Smooth muscle cell (in vitro differentiated cells): ENCODE data around the gene SLC7A1. TPM values are rescaled to one million over a fixed set of nuclear protein-coding genes. Genes with fewer than 3 reads are reported as not detected.

Experiments
- DNase-seq: peaks from one replicate; lab custom pipeline; 2025; ENCODE audit not compliant: unreplicated experiment; lab: John Stamatoyannopoulos, UW
- H2AFZ ChIP-seq: fragments of 200-600 bp; sonication (generic); 2 replicates; pipeline ENCODE4 v1.6.0; 2016; ENCODE audit warnings: antibody characterized with exemption, low read depth, mild to moderate bottlenecking
- H3F3A ChIP-seq: fragments of 200-600 bp; sonication (generic); 2 replicates; pipeline ENCODE4 v1.6.0; 2017; ENCODE audit warnings: antibody characterized with exemption, low read depth
- H3K27ac ChIP-seq: fragments of 200-600 bp; sonication (generic); 2 replicates; pipeline ENCODE4 v1.5.1; 2016; ENCODE audit warnings: low read depth, mild to moderate bottlenecking
- H3K27me3 ChIP-seq: fragments of 200-600 bp; sonication (generic); 2 replicates; pipeline ENCODE4 v1.6.1; 2016; ENCODE audit warnings: low read depth, mild to moderate bottlenecking
- H3K36me3 ChIP-seq: fragments of 200-600 bp; sonication (generic); 2 replicates; pipeline ENCODE4 v1.5.1; 2016; ENCODE audit warnings: low read depth
- H3K4me1 ChIP-seq: fragments of 200-600 bp; sonication (generic); 2 replicates; pipeline ENCODE4 v1.5.1; 2016; ENCODE audit warnings: low read depth
- H3K4me2 ChIP-seq: fragments of 200-600 bp; sonication (generic); 2 replicates; pipeline ENCODE4 v1.6.0; 2016; ENCODE audit warnings: mild to moderate bottlenecking
- H3K4me3 ChIP-seq: fragments of 200-600 bp; sonication (generic); 2 replicates; pipeline ENCODE4 v1.5.1; 2016; ENCODE audit warnings: mild to moderate bottlenecking
- H3K79me2 ChIP-seq: fragments of 200-600 bp; sonication (generic); 2 replicates; pipeline ENCODE4 v1.6.0; 2016; ENCODE audit warnings: low read depth, mild to moderate bottlenecking
- H3K9ac ChIP-seq: fragments of 200-600 bp; sonication (generic); 2 replicates; pipeline ENCODE4 v1.6.0; 2016; ENCODE audit warnings: low read depth
- H3K9me3 ChIP-seq: fragments of 200-600 bp; sonication (generic); replicated peaks from 2 replicates; pipeline ENCODE4 v1.5.1; 2016; ENCODE audit warnings: low read depth
- H4K20me1 ChIP-seq: fragments of 200-600 bp; sonication (generic); 2 replicates; pipeline ENCODE4 v1.6.0; 2016; ENCODE audit warnings: low read depth
- CTCF ChIP-seq: fragments of 200-600 bp; sonication (generic); IDR thresholded peaks from 2 replicates; pipeline ENCODE4 v1.5.1; 2017; ENCODE audit warnings: borderline replicate concordance, mild to moderate bottlenecking, antibody characterized with exemption; ENCODE audit not compliant: insufficient read depth, poor library complexity, severe bottlenecking
- WGBS: methylation state at CpG from one replicate; pipeline ENCODE4 v1.1.7; 2016; ENCODE audit warnings: low lambda C conversion rate; 5-methylcytosine and 5-hydroxymethylcytosine counted together
- polyA plus RNA-seq: library from polyadenylated mRNA; unstranded; fragments of >200 nt; fragmentation: Nextera tagmentation; extraction: Ambion mirVana; gene quantifications from 2 replicates; pipeline ENCODE4 v1.2.1, GENCODE V29; 2016
- total RNA-seq: library from RNA; depleted of rRNA; stranded (reverse); fragments of >200 nt; gene quantifications from 2 replicates; pipeline ENCODE4 v1.2.3, GENCODE V29; 2014

SLC7A1 gene
- total and polyA plus RNA-seq, 2 experiments from 2014 or later = 7.9 to 36.6 TPM

- no peaks in the 10 kb centered on the region for H3K9me3 ChIP-seq
- peaks cover 8% of the 10 kb centered on the region for H3K4me1 ChIP-seq
- no peaks in the 10 kb centered on the region for H4K20me1 ChIP-seq
- H3K79me2 ChIP-seq = no peaks in the 10 kb centered on the region
- WGBS = 90% methylated on average over 5 of the region's 5 CpGs
- no peaks in the 10 kb centered on the region for H3F3A ChIP-seq
- H3K9ac ChIP-seq = no peak overlapping the region
- H3K4me3 ChIP-seq = no peak overlapping the region
- H3K27ac ChIP-seq = no peak overlapping the region
- H3K4me2 ChIP-seq = no peak overlapping the region
- H3K36me3 ChIP-seq = no peaks in the 10 kb centered on the region
- no peak for DNase-seq
- no peak overlapping the region for H2AFZ ChIP-seq
- peaks cover 11% of the 10 kb centered on the region for H3K27me3 ChIP-seq
- TF ChIP-seq CTCF = no peak
These were observed 113.9 kb downstream of the SLC7A1 start for GRCh38 chr13:29481603-29482002.

- Histone ChIP-seq H2AFZ (no peak overlapping the region), H3K9ac (no peak overlapping the region), H3K36me3 (no peaks in the 10 kb centered on the region), H3K4me2 (no peak overlapping the region), H3K4me1 (peaks cover 8% of the 10 kb centered on the region), H3K27ac (no peak overlapping the region), H4K20me1 (no peaks in the 10 kb centered on the region), H3F3A (no peaks in the 10 kb centered on the region), H3K27me3 (peaks cover 11% of the 10 kb centered on the region), H3K9me3 (no peaks in the 10 kb centered on the region), H3K4me3 (no peak overlapping the region), H3K79me2 (no peaks in the 10 kb centered on the region)
- WGBS = 92% methylated on average over 11 of the region's 11 CpGs
- no peak for DNase-seq
- TF ChIP-seq CTCF = no peak
These were observed 114.5 kb downstream of the SLC7A1 start for GRCh38 chr13:29480893-29481525.

- WGBS = 90% methylated on average over 25 of the region's 25 CpGs
These were observed 115.6 kb downstream of the SLC7A1 start for GRCh38 chr13:29479716-29480492.

More at GRCh38 chr13:29479716-29480492, 115.6 kb downstream of the SLC7A1 start:
- Histone ChIP-seq H3K9me3 (no peaks in the 10 kb centered on the region), H3K4me2 (no peak overlapping the region), H3K27ac (no peak overlapping the region), H2AFZ (no peak overlapping the region), H4K20me1 (no peaks in the 10 kb centered on the region), H3F3A (no peaks in the 10 kb centered on the region), H3K4me1 (peaks cover 8% of the 10 kb centered on the region), H3K4me3 (no peak overlapping the region), H3K27me3 (peaks cover 11% of the 10 kb centered on the region), H3K79me2 (no peaks in the 10 kb centered on the region), H3K36me3 (no peaks in the 10 kb centered on the region), H3K9ac (no peak overlapping the region)
- DNase-seq = no peak
- no peak for TF ChIP-seq CTCF
